ENCODE results near the gene SFXN4.
"Not testable (repeated sequence)": the region's sequence is repeated elsewhere in the genome, so short reads cannot be mapped to it uniquely, and the experiment has no call there.

SFXN4 gene

DNA sequence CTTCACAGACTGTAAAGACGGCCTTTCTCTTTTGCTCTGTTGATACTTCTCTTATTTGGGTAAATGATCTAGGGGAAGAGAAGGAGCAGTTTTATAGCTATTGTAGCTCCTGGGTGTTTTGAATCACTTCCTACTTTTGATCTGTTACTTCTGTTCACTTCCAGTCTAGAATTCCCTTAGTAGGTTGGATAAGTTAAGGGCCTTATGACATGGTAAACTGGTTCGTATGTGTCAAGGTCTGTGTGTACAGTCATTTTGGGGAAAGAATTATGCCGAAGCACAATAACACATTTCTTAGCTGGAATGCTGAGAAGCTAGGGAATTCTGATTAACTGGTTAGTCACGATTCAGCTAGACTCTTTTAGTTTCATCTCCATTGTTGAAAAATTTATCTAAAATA lies 53.5 kb downstream of the SFXN4 start:
- TF ChIP-seq POU6F1 (CRISPR knock-in tag; IDR thresholded peaks at IDR 0.05; ENCODE audit: borderline replicate concordance, low read depth) (no peak), BACH2 (CRISPR knock-in tag; IDR thresholded peaks at IDR 0.05; ENCODE audit: borderline replicate concordance) (no peak), SNAI2 (CRISPR knock-in tag; IDR thresholded peaks at IDR 0.05) (no peak), ISL1 (CRISPR knock-in tag; IDR thresholded peaks at IDR 0.05) (no peak), ZNF565 (CRISPR knock-in tag; conservative IDR thresholded peaks at IDR 0.05; ENCODE audit: low read depth) (no peak), ZNF8 (CRISPR knock-in tag; IDR thresholded peaks at IDR 0.05) (no peak), TCF4 (CRISPR knock-in tag; IDR thresholded peaks at IDR 0.05; ENCODE audit: borderline replicate concordance) (no peak), ARNTL (CRISPR knock-in tag; IDR thresholded peaks at IDR 0.05; ENCODE audit: borderline replicate concordance, low read depth) (no peak), PPARA (CRISPR knock-in tag; IDR thresholded peaks at IDR 0.05; ENCODE audit: borderline replicate concordance) (no peak), CSDC2 (CRISPR knock-in tag; IDR thresholded peaks at IDR 0.05) (no peak), GLIS3 (CRISPR knock-in tag; IDR thresholded peaks at IDR 0.05) (no peak), ZC3H10 (CRISPR knock-in tag; IDR thresholded peaks at IDR 0.05) (no peak), TOX (CRISPR knock-in tag; IDR thresholded peaks at IDR 0.05; ENCODE audit: borderline replicate concordance) (no peak), CREB5 (CRISPR knock-in tag; IDR thresholded peaks at IDR 0.05; ENCODE audit: low read depth) (no peak), ZNF70 (CRISPR knock-in tag; IDR thresholded peaks at IDR 0.05) (no peak), ESRRG (CRISPR knock-in tag; IDR thresholded peaks at IDR 0.05) (no peak)
- TF ChIP-seq, protein P1, sequence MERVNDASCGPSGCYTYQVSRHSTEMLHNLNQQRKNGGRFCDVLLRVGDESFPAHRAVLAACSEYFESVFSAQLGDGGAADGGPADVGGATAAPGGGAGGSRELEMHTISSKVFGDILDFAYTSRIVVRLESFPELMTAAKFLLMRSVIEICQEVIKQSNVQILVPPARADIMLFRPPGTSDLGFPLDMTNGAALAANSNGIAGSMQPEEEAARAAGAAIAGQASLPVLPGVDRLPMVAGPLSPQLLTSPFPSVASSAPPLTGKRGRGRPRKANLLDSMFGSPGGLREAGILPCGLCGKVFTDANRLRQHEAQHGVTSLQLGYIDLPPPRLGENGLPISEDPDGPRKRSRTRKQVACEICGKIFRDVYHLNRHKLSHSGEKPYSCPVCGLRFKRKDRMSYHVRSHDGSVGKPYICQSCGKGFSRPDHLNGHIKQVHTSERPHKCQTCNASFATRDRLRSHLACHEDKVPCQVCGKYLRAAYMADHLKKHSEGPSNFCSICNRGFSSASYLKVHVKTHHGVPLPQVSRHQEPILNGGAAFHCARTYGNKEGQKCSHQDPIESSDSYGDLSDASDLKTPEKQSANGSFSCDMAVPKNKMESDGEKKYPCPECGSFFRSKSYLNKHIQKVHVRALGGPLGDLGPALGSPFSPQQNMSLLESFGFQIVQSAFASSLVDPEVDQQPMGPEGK (CRISPR knock-in tag; IDR thresholded peaks at IDR 0.05; ENCODE audit: borderline replicate concordance), result no peak
- TF ChIP-seq, protein P2, sequence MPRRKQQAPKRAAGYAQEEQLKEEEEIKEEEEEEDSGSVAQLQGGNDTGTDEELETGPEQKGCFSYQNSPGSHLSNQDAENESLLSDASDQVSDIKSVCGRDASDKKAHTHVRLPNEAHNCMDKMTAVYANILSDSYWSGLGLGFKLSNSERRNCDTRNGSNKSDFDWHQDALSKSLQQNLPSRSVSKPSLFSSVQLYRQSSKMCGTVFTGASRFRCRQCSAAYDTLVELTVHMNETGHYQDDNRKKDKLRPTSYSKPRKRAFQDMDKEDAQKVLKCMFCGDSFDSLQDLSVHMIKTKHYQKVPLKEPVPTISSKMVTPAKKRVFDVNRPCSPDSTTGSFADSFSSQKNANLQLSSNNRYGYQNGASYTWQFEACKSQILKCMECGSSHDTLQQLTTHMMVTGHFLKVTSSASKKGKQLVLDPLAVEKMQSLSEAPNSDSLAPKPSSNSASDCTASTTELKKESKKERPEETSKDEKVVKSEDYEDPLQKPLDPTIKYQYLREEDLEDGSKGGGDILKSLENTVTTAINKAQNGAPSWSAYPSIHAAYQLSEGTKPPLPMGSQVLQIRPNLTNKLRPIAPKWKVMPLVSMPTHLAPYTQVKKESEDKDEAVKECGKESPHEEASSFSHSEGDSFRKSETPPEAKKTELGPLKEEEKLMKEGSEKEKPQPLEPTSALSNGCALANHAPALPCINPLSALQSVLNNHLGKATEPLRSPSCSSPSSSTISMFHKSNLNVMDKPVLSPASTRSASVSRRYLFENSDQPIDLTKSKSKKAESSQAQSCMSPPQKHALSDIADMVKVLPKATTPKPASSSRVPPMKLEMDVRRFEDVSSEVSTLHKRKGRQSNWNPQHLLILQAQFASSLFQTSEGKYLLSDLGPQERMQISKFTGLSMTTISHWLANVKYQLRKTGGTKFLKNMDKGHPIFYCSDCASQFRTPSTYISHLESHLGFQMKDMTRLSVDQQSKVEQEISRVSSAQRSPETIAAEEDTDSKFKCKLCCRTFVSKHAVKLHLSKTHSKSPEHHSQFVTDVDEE (CRISPR knock-in tag; IDR thresholded peaks at IDR 0.05), result no peak
- no peak for ATAC-seq

DNA sequence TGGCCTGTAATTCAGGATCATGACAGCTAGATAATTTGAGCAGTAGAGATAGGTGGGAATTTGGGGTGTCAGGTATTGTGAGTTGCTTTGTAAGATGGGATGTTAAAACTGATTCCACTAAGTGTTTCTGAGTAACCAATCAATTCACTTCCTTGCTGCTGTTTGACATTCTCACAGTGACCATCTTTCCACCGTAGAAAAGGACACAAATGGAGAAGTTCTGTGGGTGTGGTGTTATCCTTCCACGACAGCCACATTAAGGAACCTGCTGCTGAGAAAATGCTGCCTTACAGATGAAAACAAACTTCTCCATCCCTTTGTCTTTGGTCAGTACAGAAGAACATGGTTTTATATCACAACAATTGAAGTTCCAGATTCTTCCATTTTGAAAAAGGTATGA lies 57.7 kb downstream of the SFXN4 start:
- ATAC-seq, result not testable (repeated sequence)

GRCh38 chr10:119107106-119107505 lies 58.4 kb downstream of the SFXN4 start:
- not testable (repeated sequence) for ATAC-seq

GRCh38 chr10:119105899-119106298 lies 59.6 kb downstream of the SFXN4 start:
- not testable (repeated sequence) for ATAC-seq

- no peak for ATAC-seq
- TF ChIP-seq RARB (CRISPR knock-in tag; IDR thresholded peaks at IDR 0.05) (no peak), CREB5 (CRISPR knock-in tag; IDR thresholded peaks at IDR 0.05; ENCODE audit: low read depth) (no peak)
Measured at GRCh38 chr10:119105155-119105554, 60.4 kb downstream of the SFXN4 start.
